WTC11 (cell line): ENCODE data around the gene TNIP3.

Source experiments
- TF ChIP-seq, protein P1 (sequence below): fragments of 200-600 bp; IDR thresholded peaks from 2 replicates; pipeline ENCODE4 v1.8.0; 2022; ENCODE audit warnings: antibody characterized with exemption
- TF ChIP-seq, protein P2 (sequence below): sonication (generic); formaldehyde crosslinking; IDR thresholded peaks from 2 replicates; pipeline ENCODE4 v1.8.0; 2022; ENCODE audit warnings: mild to moderate bottlenecking, missing genetic modification reagents

DNA sequence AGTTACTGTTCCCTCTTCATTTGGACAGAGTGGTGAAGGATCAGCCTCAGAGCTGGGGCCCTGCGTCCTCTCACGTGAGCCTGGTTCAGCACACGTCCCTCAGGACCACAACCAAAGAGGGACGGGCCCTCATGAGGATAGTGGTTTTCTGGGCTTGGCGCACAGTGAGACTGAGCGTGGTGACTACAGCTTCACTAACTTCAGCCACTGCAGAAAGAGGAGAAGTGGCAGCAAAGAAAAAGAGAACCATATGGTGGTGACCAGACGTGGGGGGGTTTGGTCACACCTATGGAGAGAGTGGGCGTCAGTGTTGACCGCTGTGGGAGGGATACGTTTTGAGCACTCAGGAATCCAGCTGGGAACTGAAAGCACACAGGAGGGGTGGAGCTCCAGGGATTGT lies 21.8 kb upstream of the TNIP3 start:
- TF ChIP-seq, protein P1, sequence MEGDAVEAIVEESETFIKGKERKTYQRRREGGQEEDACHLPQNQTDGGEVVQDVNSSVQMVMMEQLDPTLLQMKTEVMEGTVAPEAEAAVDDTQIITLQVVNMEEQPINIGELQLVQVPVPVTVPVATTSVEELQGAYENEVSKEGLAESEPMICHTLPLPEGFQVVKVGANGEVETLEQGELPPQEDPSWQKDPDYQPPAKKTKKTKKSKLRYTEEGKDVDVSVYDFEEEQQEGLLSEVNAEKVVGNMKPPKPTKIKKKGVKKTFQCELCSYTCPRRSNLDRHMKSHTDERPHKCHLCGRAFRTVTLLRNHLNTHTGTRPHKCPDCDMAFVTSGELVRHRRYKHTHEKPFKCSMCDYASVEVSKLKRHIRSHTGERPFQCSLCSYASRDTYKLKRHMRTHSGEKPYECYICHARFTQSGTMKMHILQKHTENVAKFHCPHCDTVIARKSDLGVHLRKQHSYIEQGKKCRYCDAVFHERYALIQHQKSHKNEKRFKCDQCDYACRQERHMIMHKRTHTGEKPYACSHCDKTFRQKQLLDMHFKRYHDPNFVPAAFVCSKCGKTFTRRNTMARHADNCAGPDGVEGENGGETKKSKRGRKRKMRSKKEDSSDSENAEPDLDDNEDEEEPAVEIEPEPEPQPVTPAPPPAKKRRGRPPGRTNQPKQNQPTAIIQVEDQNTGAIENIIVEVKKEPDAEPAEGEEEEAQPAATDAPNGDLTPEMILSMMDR, result no peak
- TF ChIP-seq, protein P2, sequence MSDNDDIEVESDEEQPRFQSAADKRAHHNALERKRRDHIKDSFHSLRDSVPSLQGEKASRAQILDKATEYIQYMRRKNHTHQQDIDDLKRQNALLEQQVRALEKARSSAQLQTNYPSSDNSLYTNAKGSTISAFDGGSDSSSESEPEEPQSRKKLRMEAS (CRISPR knock-in tag), result no peak
